ENCODE results near the gene SOCS1.

DNA sequence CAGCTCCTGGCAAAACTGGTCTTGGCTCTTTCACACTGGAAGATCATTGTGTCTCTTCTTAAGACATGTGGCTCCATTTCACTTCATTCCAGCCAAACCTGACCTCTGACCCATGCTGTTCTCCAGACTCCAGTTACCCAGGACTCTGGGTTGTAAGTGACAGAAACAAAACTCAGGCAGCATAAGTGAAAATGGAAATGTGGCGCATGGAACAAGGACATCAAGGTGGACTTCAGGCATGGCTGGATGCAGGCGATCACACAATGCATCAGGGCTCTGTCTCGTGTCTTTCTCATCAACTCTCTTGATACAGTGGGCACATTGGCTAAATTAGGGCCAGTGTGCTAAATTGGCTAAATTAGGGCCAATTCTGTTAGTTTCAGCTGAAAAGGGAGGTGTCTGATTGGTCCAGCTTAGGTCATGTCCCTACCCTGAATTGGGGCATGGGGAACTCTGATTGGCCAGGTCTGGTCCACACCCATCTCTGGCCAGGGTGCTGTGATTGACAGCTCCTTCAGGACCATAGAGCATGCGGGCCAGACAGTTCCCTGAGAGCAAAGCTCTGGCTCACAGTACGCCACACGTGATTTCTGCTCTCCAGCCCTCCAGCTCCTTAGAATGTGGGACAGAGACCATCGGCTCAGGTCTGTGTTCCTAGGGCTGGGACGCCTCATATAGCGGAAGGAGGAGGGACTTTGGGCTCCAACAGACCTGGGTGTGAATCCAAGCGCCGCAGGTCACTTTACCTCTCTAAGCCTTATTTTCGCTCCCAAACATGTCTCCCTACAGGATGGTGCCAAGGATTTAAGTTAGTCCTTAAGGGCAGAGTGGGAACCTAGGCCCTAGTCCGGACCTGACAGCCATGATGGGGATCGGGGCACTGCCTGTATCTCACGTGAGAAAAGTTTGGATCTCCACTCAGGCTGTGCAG is 17.5 kb downstream of the SOCS1 start:
- TF ChIP-seq EZH2phosphoT487 (IDR thresholded peaks at IDR 0.05; ENCODE audit: borderline replicate concordance, low read depth, low read length): no peak
- TF ChIP-seq, protein P1, sequence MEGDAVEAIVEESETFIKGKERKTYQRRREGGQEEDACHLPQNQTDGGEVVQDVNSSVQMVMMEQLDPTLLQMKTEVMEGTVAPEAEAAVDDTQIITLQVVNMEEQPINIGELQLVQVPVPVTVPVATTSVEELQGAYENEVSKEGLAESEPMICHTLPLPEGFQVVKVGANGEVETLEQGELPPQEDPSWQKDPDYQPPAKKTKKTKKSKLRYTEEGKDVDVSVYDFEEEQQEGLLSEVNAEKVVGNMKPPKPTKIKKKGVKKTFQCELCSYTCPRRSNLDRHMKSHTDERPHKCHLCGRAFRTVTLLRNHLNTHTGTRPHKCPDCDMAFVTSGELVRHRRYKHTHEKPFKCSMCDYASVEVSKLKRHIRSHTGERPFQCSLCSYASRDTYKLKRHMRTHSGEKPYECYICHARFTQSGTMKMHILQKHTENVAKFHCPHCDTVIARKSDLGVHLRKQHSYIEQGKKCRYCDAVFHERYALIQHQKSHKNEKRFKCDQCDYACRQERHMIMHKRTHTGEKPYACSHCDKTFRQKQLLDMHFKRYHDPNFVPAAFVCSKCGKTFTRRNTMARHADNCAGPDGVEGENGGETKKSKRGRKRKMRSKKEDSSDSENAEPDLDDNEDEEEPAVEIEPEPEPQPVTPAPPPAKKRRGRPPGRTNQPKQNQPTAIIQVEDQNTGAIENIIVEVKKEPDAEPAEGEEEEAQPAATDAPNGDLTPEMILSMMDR (conservative IDR thresholded peaks at IDR 0.05; ENCODE audit: low read length): no peak

Data from OCI-LY7 (cell line).